ENCODE results near the gene MARK3. TPM values are rescaled to one million over a fixed set of nuclear protein-coding genes. Genes with fewer than 3 reads are reported as not detected.
A peak's percentile ranks its signal among the peaks of the same experiment; 100 is the strongest.

MARK3 gene
- total and polyA plus RNA-seq, 8 donors: 52.6 to 157 (median 95.0) TPM

DNA sequence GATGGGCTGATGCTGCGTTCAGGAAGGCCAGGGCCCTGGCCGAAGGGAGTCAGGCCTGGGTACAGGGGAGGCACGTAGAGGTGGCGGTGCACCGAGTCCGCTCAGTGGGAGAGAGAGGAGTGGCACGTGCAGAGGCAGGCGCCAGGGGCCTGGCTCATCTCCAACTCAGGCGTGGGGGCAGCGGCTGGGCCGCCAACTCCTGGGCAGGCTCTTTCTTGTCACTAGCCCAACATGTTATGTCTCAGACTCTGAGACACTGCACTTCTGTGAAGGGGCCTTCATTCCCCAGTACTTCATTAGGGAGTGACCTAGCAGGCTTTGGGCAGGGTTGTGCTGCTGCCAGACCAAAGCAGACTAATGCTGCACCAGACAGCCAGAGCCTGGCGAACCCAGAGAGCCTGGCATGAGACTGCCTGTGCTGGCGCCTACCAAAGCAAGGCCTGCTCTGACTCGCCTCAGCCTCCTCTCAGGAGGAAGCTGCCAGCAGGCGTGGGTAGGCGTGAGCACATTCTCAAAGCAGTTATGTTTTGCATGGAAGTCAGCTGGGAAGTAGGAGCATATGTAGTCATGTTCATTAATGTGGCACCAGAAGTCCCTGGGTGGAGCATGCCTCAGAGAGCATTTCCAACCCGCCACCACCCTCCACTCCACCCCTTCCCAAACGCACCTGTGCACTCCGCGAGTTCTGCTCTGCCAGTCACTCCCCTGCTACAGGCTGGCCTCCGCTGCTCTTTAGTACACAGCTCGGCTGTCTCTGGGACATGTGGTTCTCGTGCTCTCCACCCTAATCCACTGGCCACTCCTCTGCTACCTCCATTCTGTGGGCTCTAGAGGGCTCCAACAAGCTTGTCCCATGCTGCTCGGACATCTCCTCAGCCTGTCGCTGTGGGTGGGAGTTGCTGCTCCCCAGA is 127.7 kb downstream of the MARK3 start:
- H3K4me1 ChIP-seq: peaks cover 17 to 31% (median 24%) of the 10 kb centered on the region in 4 donors
- peak overlapping the region; percentile 71 to 86 (median 81) for H3K27ac ChIP-seq
- intact Hi-C loops (cut with DNase I; ENCODE audit: low total_unique reads): no loop called here
- WGBS, 5 donors: 22 to 41% (median 39%) methylated on average over 25 of the region's 25 CpGs
- H3K27me3 ChIP-seq: no peaks in the 10 kb centered on the region
- H3K4me3 ChIP-seq: no peak overlapping the region
- no peaks in the 10 kb centered on the region for H3K9me3 ChIP-seq
- peaks cover 7 to 38% (median 38%) of the 10 kb centered on the region in 4 donors for H3K36me3 ChIP-seq
- TF ChIP-seq, protein P1, sequence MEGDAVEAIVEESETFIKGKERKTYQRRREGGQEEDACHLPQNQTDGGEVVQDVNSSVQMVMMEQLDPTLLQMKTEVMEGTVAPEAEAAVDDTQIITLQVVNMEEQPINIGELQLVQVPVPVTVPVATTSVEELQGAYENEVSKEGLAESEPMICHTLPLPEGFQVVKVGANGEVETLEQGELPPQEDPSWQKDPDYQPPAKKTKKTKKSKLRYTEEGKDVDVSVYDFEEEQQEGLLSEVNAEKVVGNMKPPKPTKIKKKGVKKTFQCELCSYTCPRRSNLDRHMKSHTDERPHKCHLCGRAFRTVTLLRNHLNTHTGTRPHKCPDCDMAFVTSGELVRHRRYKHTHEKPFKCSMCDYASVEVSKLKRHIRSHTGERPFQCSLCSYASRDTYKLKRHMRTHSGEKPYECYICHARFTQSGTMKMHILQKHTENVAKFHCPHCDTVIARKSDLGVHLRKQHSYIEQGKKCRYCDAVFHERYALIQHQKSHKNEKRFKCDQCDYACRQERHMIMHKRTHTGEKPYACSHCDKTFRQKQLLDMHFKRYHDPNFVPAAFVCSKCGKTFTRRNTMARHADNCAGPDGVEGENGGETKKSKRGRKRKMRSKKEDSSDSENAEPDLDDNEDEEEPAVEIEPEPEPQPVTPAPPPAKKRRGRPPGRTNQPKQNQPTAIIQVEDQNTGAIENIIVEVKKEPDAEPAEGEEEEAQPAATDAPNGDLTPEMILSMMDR (IDR thresholded peaks at IDR 0.05): no peak
- peak in 2 of 3 donors; percentile 19 to 31 for TF ChIP-seq POLR2AphosphoS5 (IDR thresholded peaks at IDR 0.05)
- peak; percentile 70 to 85 for DNase-seq

DNA sequence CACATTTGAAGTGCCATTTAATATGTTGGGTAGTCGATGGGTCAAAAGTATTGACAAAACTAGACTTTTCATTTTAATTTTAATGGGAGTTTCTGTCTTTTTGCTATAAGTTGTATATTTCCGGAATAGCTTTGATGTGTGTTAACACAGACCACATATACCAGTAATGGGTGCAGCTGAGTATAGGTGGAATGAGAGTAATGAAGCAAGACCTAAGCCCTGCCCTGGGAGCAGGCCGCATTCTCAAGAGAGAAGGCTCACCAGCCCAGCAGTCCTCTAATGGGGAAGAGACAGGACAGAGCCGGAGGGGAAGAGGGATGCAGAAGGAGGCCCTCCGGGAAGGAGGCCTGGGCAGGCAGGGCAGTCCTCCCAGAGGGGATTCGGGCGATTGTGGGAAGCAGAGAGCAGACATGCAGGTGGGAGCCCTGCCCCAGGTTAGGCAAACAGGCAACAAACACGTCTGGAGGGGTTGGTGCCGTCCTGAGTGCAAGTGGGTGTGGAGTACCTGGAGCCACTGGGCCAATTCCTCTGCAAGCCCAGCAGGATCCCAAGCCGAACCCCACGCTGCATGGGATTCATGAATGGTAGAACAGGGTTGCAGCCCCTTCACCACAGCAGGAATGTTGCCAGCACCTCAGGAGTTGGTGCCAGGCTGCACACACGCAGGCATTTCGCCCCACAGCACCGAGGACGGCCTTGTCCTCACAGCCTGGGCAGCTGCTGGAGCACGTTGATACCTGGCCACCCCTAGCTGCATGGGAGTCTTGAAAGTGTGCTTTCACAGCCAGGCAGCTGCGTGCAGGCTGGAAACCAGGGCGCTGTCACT is 129.6 kb downstream of the MARK3 start:
- TF ChIP-seq POLR2AphosphoS5 (IDR thresholded peaks at IDR 0.05): no peak
- TF ChIP-seq, protein P1 (IDR thresholded peaks at IDR 0.05): no peak
- TF ChIP-seq EP300 (IDR thresholded peaks at IDR 0.05): no peak
- no peak for TF ChIP-seq POLR2A (IDR thresholded peaks at IDR 0.05)
- intact Hi-C loops (cut with DNase I; ENCODE audit: low total_unique reads): no loop called here
- Histone ChIP-seq H3K4me1 (peaks cover 35 to 49% (median 42%) of the 10 kb centered on the region in 4 donors), H3K27me3 (no peaks in the 10 kb centered on the region), H3K4me3 (no peak overlapping the region), H3K27ac (peak overlapping the region in 1 of 5 donors; percentile 56), H3K9me3 (no peaks in the 10 kb centered on the region), H3K36me3 (peaks cover 5 to 28% (median 25%) of the 10 kb centered on the region in 4 donors)
- DNase-seq: no peak
- WGBS, 5 donors: 78 to 87% (median 83%) methylated on average over 12 to 18 of the region's 18 CpGs

DNA sequence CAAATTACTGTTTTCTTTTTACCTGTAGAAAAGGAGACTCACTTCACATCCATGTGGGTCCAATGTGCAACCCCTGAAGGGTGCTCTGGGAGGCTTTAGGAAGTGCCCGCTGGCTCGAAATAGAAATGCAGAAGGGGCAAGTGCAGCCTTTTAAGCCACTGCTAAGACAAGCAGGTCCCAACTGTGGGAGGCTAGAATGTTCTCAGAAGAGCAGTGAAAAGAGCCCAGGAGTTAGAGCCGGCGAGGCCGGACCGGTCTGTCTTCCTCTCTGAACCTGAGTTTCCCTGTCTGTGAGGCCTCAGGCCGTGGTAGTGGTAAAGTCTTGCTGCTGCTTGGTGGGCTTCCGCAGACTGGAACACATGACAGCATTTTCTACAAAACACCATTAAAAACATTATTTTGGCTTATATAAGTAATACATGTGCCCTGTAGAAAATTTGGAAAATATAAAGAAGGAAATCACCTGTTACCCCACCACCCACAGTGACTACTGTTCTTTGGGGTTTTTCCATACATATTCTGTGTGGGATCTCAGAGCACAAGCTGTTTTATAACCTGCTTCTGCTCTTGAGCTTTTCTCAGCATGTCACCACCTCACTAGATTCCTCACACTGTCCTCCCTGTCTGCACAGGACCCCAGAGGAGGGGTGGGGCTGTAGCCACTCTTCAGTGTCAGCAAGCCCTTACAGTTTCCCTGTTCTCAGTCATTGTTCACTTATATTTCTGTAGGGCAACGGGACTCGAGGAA is 131.4 kb downstream of the MARK3 start:
- Histone ChIP-seq H3K4me1 (peaks cover 50 to 67% (median 58%) of the 10 kb centered on the region in 4 donors), H3K36me3 (peaks cover 6 to 15% (median 10%) of the 10 kb centered on the region in 4 donors), H3K9me3 (no peaks in the 10 kb centered on the region), H3K27me3 (peaks cover 0 to 13% (median 6%) of the 10 kb centered on the region in 3 donors), H3K27ac (peak overlapping the region in 2 of 5 donors; percentile 84 to 94), H3K4me3 (no peak overlapping the region)
- intact Hi-C loops (cut with DNase I; ENCODE audit: low total_unique reads): no loop called here
- no peak for TF ChIP-seq POLR2AphosphoS5 (IDR thresholded peaks at IDR 0.05)
- no peak for TF ChIP-seq EP300 (IDR thresholded peaks at IDR 0.05)
- TF ChIP-seq POLR2A (IDR thresholded peaks at IDR 0.05): no peak
- TF ChIP-seq, protein P1 (IDR thresholded peaks at IDR 0.05): no peak
- 71 to 76% (median 74%) methylated on average over 10 of the region's 10 CpGs for WGBS, 5 donors
- DNase-seq: no peak
